Epidermal melanocyte (primary cell): ENCODE data around the gene KRT37.
"Not testable (repeated sequence)": the region's sequence is repeated elsewhere in the genome, so short reads cannot be mapped to it uniquely, and the experiment has no call there.

Source experiments
- DNase-seq: peaks from one replicate; pipeline ENCODE4 v3.0.0; 2011; ENCODE audit warnings: low spot score; ENCODE audit not compliant: insufficient read length

The KRT37 gene

GRCh38 chr17:41437254-41437653 is 12.9 kb upstream of the KRT37 start:
- no peak for DNase-seq

GRCh38 chr17:41434415-41434814 is 10.0 kb upstream of the KRT37 start:
- no peak for DNase-seq

- DNase-seq, result no peak
Measured at GRCh38 chr17:41434005-41434404, 9.6 kb upstream of the KRT37 start.

GRCh38 chr17:41433586-41433985 is 9.2 kb upstream of the KRT37 start:
- no peak for DNase-seq

GRCh38 chr17:41430376-41430775 is 6.0 kb upstream of the KRT37 start:
- not testable (repeated sequence) for DNase-seq

- no peak for DNase-seq
Measured at GRCh38 chr17:41429667-41430066, 5.3 kb upstream of the KRT37 start.

- peak; percentile 56 for DNase-seq
Measured at GRCh38 chr17:41428591-41429291, 4.4 kb upstream of the KRT37 start.

- DNase-seq, result not testable (repeated sequence)
Measured at GRCh38 chr17:41422586-41422985, 1.8 kb downstream of the KRT37 start.

- DNase-seq, result no peak
Measured at GRCh38 chr17:41421617-41422016, 2.8 kb downstream of the KRT37 start.

GRCh38 chr17:41421116-41421515 is 3.3 kb downstream of the KRT37 start:
- no peak for DNase-seq

GRCh38 chr17:41420134-41420533 is 4.3 kb downstream of the KRT37 start:
- DNase-seq, result no peak

GRCh38 chr17:41419716-41420115 is 4.7 kb downstream of the KRT37 start:
- DNase-seq, result no peak

GRCh38 chr17:41418116-41418860 is 6.1 kb downstream of the KRT37 start:
- no peak for DNase-seq

- no peak for DNase-seq
Measured at GRCh38 chr17:41417576-41418015, 6.8 kb downstream of the KRT37 start.

- no peak for DNase-seq
Measured at GRCh38 chr17:41417127-41417526, 7.3 kb downstream of the KRT37 start.

- DNase-seq, result no peak
Measured at GRCh38 chr17:41416479-41416878, 7.9 kb downstream of the KRT37 start.

- DNase-seq, result no peak
Measured at GRCh38 chr17:41415833-41416335, 8.5 kb downstream of the KRT37 start.

GRCh38 chr17:41415411-41415810 is 9.0 kb downstream of the KRT37 start:
- DNase-seq, result no peak

GRCh38 chr17:41413982-41414381 is 10.4 kb downstream of the KRT37 start:
- no peak for DNase-seq

GRCh38 chr17:41413353-41413957 is 10.9 kb downstream of the KRT37 start:
- no peak for DNase-seq

- DNase-seq, result no peak
Measured at GRCh38 chr17:41411072-41411840, 13.1 kb downstream of the KRT37 start.
